22Rv1 (cell line): ENCODE results near the gene SLC25A25.
"Not testable (repeated sequence)": the region's sequence is repeated elsewhere in the genome, so short reads cannot be mapped to it uniquely, and the experiment has no call there.

Source experiments
- CTCF ChIP-seq: fragments of 450-650 bp; IDR thresholded peaks from 2 replicates; pipeline ENCODE4 v1.5.1; 2017; ENCODE audit warnings: mild to moderate bottlenecking
- ZFX ChIP-seq: fragments of 450-650 bp; IDR thresholded peaks from 2 replicates; pipeline ENCODE4 v1.6.1; 2017; ENCODE audit warnings: antibody characterized with exemption, borderline replicate concordance

- not testable (repeated sequence) for TF ChIP-seq CTCF, ZFX
Measured at GRCh38 chr9:128132139-128132538, 64.1 kb downstream of the SLC25A25 start.
